K562 (cell line): ENCODE results near the gene PTPRG. TPM values are rescaled to one million over a fixed set of nuclear protein-coding genes. Genes with fewer than 3 reads are reported as not detected.

Source experiments
- ATAC-seq: fragments of 200-7000 bp; cut with Tn5 transposase; 3 replicates; pipeline ENCODE4 v1.9.1; 2020; ENCODE audit warnings: moderate library complexity
- BruUV-seq: library from RNA; stranded (reverse); fragments of 400-500 nt; replicated peaks from 2 replicates; lab custom pipeline; 2021; lab: Mats Ljungman, UMichigan
- CTCF ChIA-PET: fragments of 300-600 bp; formaldehyde crosslinking; extraction: SDS; loops from one replicate; lab custom pipeline; 2021; ENCODE audit warnings: low intra/inter-chr PET ratio; lab: Yijun Ruan, JAX
- POLR2A ChIA-PET: fragments of 300-600, 350-650 bp; sonication (Branson Sonifier 250); formaldehyde crosslinking; extraction: SDS; loops from one replicate; lab custom pipeline; 2021; ENCODE audit warnings: antibody characterized with exemption, inconsistent platforms; lab: Yijun Ruan, JAX
- DNase-seq, 4 experiments: peaks; one replicate each; pipeline versions ENCODE4 v3.0.0 to v3.0.0-alpha.2; 2011 to 2018; ENCODE audit warnings: low spot score in 3 of 4, mixed read lengths in 3 of 4; ENCODE audit errors: extremely low read depth in 1 of 4
- FAIRE-seq: peaks from 2 replicates; lab custom pipeline; 2011; peaks lifted over from hg19 to GRCh38; lab: Jason Lieb, UNC
- H2AFZ ChIP-seq: 2 replicates; pipeline ENCODE4 v1.6.0; 2011; ENCODE audit warnings: low read depth, low read length, control low read depth, inconsistent platforms
- H3K27ac ChIP-seq: fragments of 200-600 bp; 3 replicates; pipeline ENCODE4 v1.8.0; 2011; ENCODE audit warnings: low read depth, mild to moderate bottlenecking, control low read depth, inconsistent platforms, low read length, moderate library complexity, mixed read lengths; ENCODE audit errors: extremely low read depth
- H3K27me3 ChIP-seq, 2 experiments: fragments of 300-600 bp in 1 of 2; 2 replicates in 1 of 2; 3 replicates in 1 of 2; pipeline versions ENCODE4 v1.6.0 to v1.8.0; 2011; ENCODE audit warnings: inconsistent platforms in 2 of 2, low read length in 2 of 2, mild to moderate bottlenecking in 1 of 2, mixed read lengths in 1 of 2, moderate library complexity in 1 of 2; ENCODE audit not compliant: control insufficient read depth in 2 of 2, insufficient read depth in 2 of 2
- H3K36me3 ChIP-seq: fragments of 300-600 bp; 3 replicates; pipeline ENCODE4 v1.8.0; 2011; ENCODE audit warnings: mild to moderate bottlenecking, low read length, inconsistent platforms; ENCODE audit not compliant: control insufficient read depth, insufficient read depth
- H3K4me1 ChIP-seq, 2 experiments: fragments of 200-600 bp in 1 of 2; replicated peaks in 1 of 2; 2 replicates in 1 of 2; 3 replicates in 1 of 2; pipeline versions ENCODE4 v1.5.1 to v1.8.0; 2011; ENCODE audit warnings: inconsistent platforms in 2 of 2, low read length in 2 of 2, mild to moderate bottlenecking in 1 of 2, mixed read lengths in 1 of 2, moderate library complexity in 1 of 2; ENCODE audit not compliant: control insufficient read depth in 2 of 2, insufficient read depth in 2 of 2
- H3K4me2 ChIP-seq: 2 replicates; pipeline ENCODE4 v1.6.1; 2011; ENCODE audit warnings: low read length, control low read depth, inconsistent platforms, mixed read lengths; ENCODE audit not compliant: insufficient read depth
- H3K4me3 ChIP-seq: fragments of 200-600 bp; sonication (generic), shearing (Covaris generic); 2 replicates; pipeline ENCODE4 v1.5.1; 2016; ENCODE audit warnings: control low read depth, inconsistent platforms
- H3K79me2 ChIP-seq: fragments of 200-600 bp; 3 replicates; pipeline ENCODE4 v1.8.0; 2011; ENCODE audit warnings: low read length, inconsistent platforms; ENCODE audit not compliant: control insufficient read depth, insufficient read depth
- H3K9ac ChIP-seq, 2 experiments: 2 replicates each; pipeline versions ENCODE4 v1.6.0 to v1.6.1; 2011; ENCODE audit warnings: low read depth in 2 of 2, low read length in 2 of 2, control low read depth in 1 of 2, inconsistent platforms in 1 of 2, mild to moderate bottlenecking in 1 of 2, mixed read lengths in 1 of 2; ENCODE audit not compliant: insufficient read depth in 1 of 2
- H3K9me1 ChIP-seq: one replicate; pipeline ENCODE4 v1.6.0; 2011; ENCODE audit warnings: inconsistent platforms, mild to moderate bottlenecking, low read length, moderate library complexity; ENCODE audit not compliant: control insufficient read depth, insufficient read depth
- H3K9me3 ChIP-seq: replicated peaks from 2 replicates; pipeline ENCODE4 v1.5.1; 2011; ENCODE audit warnings: low read depth, low read length, inconsistent platforms; ENCODE audit not compliant: control insufficient read depth, insufficient read depth
- H4K20me1 ChIP-seq: replicated peaks from 2 replicates; pipeline ENCODE4 v1.6.1; 2011; ENCODE audit warnings: low read length, inconsistent platforms, mixed read lengths; ENCODE audit not compliant: control insufficient read depth, insufficient read depth
- ARNT ChIP-seq, 2 experiments: fragments of 450-650 bp; IDR thresholded peaks; 2 replicates each; pipeline ENCODE4 v1.6.1; 2016; ENCODE audit warnings: mild to moderate bottlenecking in 1 of 2
- CEBPG ChIP-seq, 3 experiments: fragments of 200-800 bp in 1 of 3; sonication (Bioruptor generic) in 1 of 3; sonication (generic) in 1 of 3; formaldehyde crosslinking in 1 of 3; IDR thresholded peaks in 2 of 3; conservative IDR thresholded peaks in 1 of 3; 2 replicates each; pipeline versions ENCODE4 v1.6.1 to v1.8.0; 2016 to 2022; ENCODE audit warnings: missing compliant biosample characterization in 2 of 3, missing genetic modification characterization in 2 of 3, mild to moderate bottlenecking in 1 of 3, missing genetic modification reagents in 1 of 3
- FOXP1 ChIP-seq: sonication (generic); formaldehyde crosslinking; IDR thresholded peaks from 2 replicates; pipeline ENCODE4 v1.8.0; 2022; ENCODE audit warnings: mild to moderate bottlenecking, missing genetic modification reagents
- HEY1 ChIP-seq: fragments of 250-450 bp; sonication (Bioruptor Pico); IDR thresholded peaks from 2 replicates; pipeline ENCODE4 v1.5.0; 2020; ENCODE audit warnings: mild to moderate bottlenecking, moderate library complexity, borderline replicate concordance
- IFI16 ChIP-seq: fragments of 250-450 bp; sonication (Bioruptor Pico); IDR thresholded peaks from 2 replicates; pipeline ENCODE4 v2.1.2; 2022; ENCODE audit warnings: mild to moderate bottlenecking, inconsistent platforms
- MXI1 ChIP-seq: IDR thresholded peaks from 2 replicates; pipeline ENCODE4 v1.6.1; 2011; ENCODE audit warnings: low read depth, mild to moderate bottlenecking, improper control_type of control experiment, low read length
- ZNF583 ChIP-seq: fragments of 250-450 bp; sonication (Bioruptor Pico); IDR thresholded peaks from 2 replicates; pipeline ENCODE4 v1.4.0; 2020
- ZSCAN32 ChIP-seq: fragments of 450-650 bp; formaldehyde crosslinking; IDR thresholded peaks from 2 replicates; pipeline ENCODE4 v1.4.0; 2020; ENCODE audit warnings: mild to moderate bottlenecking, moderate library complexity
- WGBS: fragments of 100-300 bp; shearing (Covaris generic); methylation state at CpG from one replicate; pipeline ENCODE4 v1.1.6; 2016; ENCODE audit warnings: low coverage, mixed read lengths; ENCODE audit not compliant: insufficient coverage; ENCODE audit errors: missing lambda C conversion rate; 5-methylcytosine and 5-hydroxymethylcytosine counted together
- in situ Hi-C: fragments of 300-500 bp; cut with MboI; formaldehyde crosslinking; loops from 4 replicates; pipeline ENCODE4 v1.15.0; 2018; ENCODE audit warnings: inconsistent platforms, mixed read lengths
- intact Hi-C: fragments of 100-400 bp; cut with micrococcal nuclease; formaldehyde crosslinking; loops from 2 replicates; pipeline ENCODE4 v1.14.2; 2022
- polyA plus RNA-seq, 8 experiments: library from polyadenylated mRNA; depleted of rRNA in 4 of 8; stranded (reverse) in 5 of 8; unstranded in 3 of 8; fragments of >200 nt; fragmentation: Nextera tagmentation in 2 of 8; fragmentation: Illumina TruSeq in 1 of 8; extraction: Ambion mirVana in 2 of 8; extraction: Trizol in 1 of 8; gene quantifications; 2 replicates each; pipeline versions ENCODE4 v1.2.1 to v1.2.3, GENCODE V29; 2011 to 2014; ENCODE audit warnings: inconsistent platforms in 1 of 8, missing spikeins in 1 of 8
- total RNA-seq, 7 experiments: library from RNA; depleted of rRNA in 6 of 7; stranded (reverse); fragments of >200 nt in 6 of 7; fragmentation: Illumina TruSeq in 2 of 7; extraction: Trizol in 2 of 7; gene quantifications; 2 replicates each; pipeline versions ENCODE4 v1.2.1 to v1.2.3, GENCODE V29; 2011 to 2021; ENCODE audit warnings: low replicate concordance in 1 of 7
- TF ChIP-seq, protein P1 (sequence below): fragments of 250-450 bp; sonication (Bioruptor Pico); IDR thresholded peaks from 2 replicates; pipeline ENCODE4 v1.5.1; 2021; ENCODE audit warnings: mild to moderate bottlenecking

PTPRG gene
- total and polyA plus RNA-seq, 9 of the 15 experiments (the other 6 are each of a cell fraction or from before 2014, with no cell fraction given) = 0.16 TPM; not detected in 8

DNA sequence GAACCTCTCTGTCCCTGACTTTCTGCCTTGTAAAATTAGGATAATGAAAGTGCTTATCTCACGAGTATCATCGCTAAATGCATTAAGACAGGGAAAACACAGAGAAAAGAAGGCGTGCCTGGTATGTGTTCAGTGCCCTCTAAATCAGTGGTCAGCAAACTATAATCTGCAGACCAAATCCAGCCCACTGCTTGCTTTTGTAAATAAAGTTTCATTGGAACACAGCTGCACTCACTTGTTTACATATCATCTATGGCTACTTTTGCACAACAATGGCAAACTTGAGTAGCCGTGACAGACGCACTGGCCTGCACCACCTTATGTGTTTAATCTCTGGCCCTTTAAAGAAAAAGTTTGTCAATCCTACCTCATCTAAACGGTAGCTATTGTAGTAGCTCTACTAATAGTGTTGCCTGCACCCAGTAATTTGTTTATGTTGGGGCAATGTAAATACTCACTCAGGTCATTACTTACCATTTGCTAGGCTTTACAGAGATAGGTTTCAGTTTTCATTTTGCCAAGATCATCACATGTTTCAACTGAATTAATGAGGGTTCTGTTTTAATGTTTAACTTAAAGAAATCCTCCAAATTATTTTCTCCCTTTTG lies 582.6 kb downstream of the PTPRG start:
- no peak overlapping the region for H3K9ac ChIP-seq
- FAIRE-seq (no peak), ATAC-seq (no peak), DNase-seq (no peak)
- CTCF ChIA-PET = no interaction called here
- no peak overlapping the region for H2AFZ ChIP-seq
- no TSS peak for BruUV-seq
- H3K9me1 ChIP-seq = no peaks in the 10 kb centered on the region
- no peak overlapping the region for H3K27ac ChIP-seq
- TF ChIP-seq ZNF583 (CRISPR knock-in tag) (no peak), CEBPG (CRISPR knock-in tag; IDR thresholded peaks at IDR 0.05) (no peak), CEBPG (tag; conservative IDR thresholded peaks at IDR 0.05 in 1 of 2, IDR thresholded peaks at IDR 0.05 in 1 of 2) (no peak), IFI16 (no peak), MXI1 (no peak), FOXP1 (no peak), ARNT (IDR thresholded peaks at IDR 0.05) (no peak), ZSCAN32 (no peak), HEY1 (CRISPR knock-in tag) (no peak)
- TF ChIP-seq, protein P1, sequence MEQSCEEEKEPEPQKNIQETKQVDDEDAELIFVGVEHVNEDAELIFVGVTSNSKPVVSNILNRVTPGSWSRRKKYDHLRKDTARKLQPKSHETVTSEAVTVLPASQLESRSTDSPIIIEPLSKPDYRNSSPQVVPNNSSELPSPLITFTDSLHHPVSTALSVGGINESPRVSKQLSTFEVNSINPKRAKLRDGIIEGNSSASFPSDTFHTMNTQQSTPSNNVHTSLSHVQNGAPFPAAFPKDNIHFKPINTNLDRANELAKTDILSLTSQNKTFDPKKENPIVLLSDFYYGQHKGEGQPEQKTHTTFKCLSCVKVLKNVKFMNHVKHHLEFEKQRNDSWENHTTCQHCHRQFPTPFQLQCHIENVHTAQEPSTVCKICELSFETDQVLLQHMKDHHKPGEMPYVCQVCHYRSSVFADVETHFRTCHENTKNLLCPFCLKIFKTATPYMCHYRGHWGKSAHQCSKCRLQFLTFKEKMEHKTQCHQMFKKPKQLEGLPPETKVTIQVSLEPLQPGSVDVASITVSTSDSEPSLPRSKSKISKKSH = no peak
- no peaks in the 10 kb centered on the region for H3K27me3 ChIP-seq
- 0% methylated on average over 6 of the region's 6 CpGs for WGBS
- no peak overlapping the region for H3K4me3 ChIP-seq
- POLR2A ChIA-PET = no interaction called here
- intact Hi-C loops (no loop called here), in situ Hi-C loops (no loop called here)
- no peaks in the 10 kb centered on the region for H3K4me1 ChIP-seq
- H3K36me3 ChIP-seq = no peaks in the 10 kb centered on the region
- H3K4me2 ChIP-seq = no peak overlapping the region
- H3K9me3 ChIP-seq = no peaks in the 10 kb centered on the region
- H3K79me2 ChIP-seq = no peaks in the 10 kb centered on the region
- no peaks in the 10 kb centered on the region for H4K20me1 ChIP-seq
